NCI-H1105 treated with DMSO at 0.1 percent for 48 hours (cell line): Measurements from ENCODE around the gene WDR17.
"Not testable (repeated sequence)": the region's sequence is repeated elsewhere in the genome, so short reads cannot be mapped to it uniquely, and the experiment has no call there.

Experiments
- DNase-seq: peaks from one replicate; lab custom pipeline; 2025; lab: John Stamatoyannopoulos, UW

WDR17 gene

GRCh38 chr4:176191974-176192373 is 126.3 kb downstream of the WDR17 start:
- DNase-seq, result peak; percentile 92

- no peak for DNase-seq
Observed at GRCh38 chr4:176193126-176193525, 127.5 kb downstream of the WDR17 start.

- DNase-seq, result no peak
Observed at GRCh38 chr4:176193938-176194337, 128.3 kb downstream of the WDR17 start.

GRCh38 chr4:176195184-176195978 is 129.7 kb downstream of the WDR17 start, which contains the start of gene SPATA4:
TSS of gene SPATA4 (minus strand) at chr4:176195585. CDS start at chr4:176195562, 23 bp downstream.
- peak; percentile 81 for DNase-seq

GRCh38 chr4:176198316-176198903 is 132.8 kb downstream of the WDR17 start:
- peak; percentile 58 for DNase-seq

GRCh38 chr4:176205299-176205698 is 139.7 kb downstream of the WDR17 start:
- no peak for DNase-seq

- DNase-seq, result no peak
Observed at GRCh38 chr4:176207839-176208238, 142.2 kb downstream of the WDR17 start.

- DNase-seq, result no peak
Observed at GRCh38 chr4:176209535-176209934, 143.9 kb downstream of the WDR17 start.

GRCh38 chr4:176210101-176210500 is 144.5 kb downstream of the WDR17 start:
- DNase-seq, result no peak

- no peak for DNase-seq
Observed at GRCh38 chr4:176210579-176211296, 145.1 kb downstream of the WDR17 start.

- DNase-seq, result not testable (repeated sequence)
Observed at GRCh38 chr4:176212351-176212750, 146.7 kb downstream of the WDR17 start.

GRCh38 chr4:176217510-176217909 is 151.9 kb downstream of the WDR17 start:
- DNase-seq, result no peak

- no peak for DNase-seq
Observed at GRCh38 chr4:176222149-176222548, 156.5 kb downstream of the WDR17 start.

- DNase-seq, result no peak
Observed at GRCh38 chr4:176223561-176223960, 157.9 kb downstream of the WDR17 start.

GRCh38 chr4:176226736-176227135 is 161.1 kb downstream of the WDR17 start:
- no peak for DNase-seq

GRCh38 chr4:176229645-176230044 is 164.0 kb downstream of the WDR17 start:
- no peak for DNase-seq
